Measurements from ENCODE around the gene OR6K2.

- TF ChIP-seq CTCF (IDR thresholded peaks at IDR 0.05) (no peak), POLR2A (IDR thresholded peaks at IDR 0.05) (no peak)
Observed at GRCh38 chr1:158706096-158706495, 5.6 kb upstream of the OR6K2 start.
